ENCODE data around the gene TRPC4AP.

The TRPC4AP gene

DNA sequence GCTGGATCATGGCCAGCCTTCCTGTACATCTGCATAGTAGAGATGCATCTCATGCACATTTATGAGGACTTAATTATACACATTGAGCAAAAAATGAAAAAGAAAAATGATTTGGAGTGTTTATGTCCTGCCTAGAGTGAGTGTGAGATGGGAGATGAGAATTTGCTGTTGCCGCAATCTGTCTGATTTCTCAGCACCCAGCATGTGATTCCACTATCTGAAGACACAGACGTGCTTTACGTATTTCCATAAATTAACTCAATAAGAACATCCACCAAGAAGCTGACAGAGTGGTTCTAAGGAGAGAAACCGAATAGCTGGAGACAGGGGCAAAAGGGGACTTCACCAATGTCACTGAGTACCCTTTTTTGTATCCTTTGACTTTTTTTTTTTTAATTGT is 39.3 kb upstream of the TRPC4AP start:
- no peak for TF ChIP-seq POLR2AphosphoS5 (IDR thresholded peaks at IDR 0.05; ENCODE audit: low read depth, low read length)
- TF ChIP-seq, protein P1, sequence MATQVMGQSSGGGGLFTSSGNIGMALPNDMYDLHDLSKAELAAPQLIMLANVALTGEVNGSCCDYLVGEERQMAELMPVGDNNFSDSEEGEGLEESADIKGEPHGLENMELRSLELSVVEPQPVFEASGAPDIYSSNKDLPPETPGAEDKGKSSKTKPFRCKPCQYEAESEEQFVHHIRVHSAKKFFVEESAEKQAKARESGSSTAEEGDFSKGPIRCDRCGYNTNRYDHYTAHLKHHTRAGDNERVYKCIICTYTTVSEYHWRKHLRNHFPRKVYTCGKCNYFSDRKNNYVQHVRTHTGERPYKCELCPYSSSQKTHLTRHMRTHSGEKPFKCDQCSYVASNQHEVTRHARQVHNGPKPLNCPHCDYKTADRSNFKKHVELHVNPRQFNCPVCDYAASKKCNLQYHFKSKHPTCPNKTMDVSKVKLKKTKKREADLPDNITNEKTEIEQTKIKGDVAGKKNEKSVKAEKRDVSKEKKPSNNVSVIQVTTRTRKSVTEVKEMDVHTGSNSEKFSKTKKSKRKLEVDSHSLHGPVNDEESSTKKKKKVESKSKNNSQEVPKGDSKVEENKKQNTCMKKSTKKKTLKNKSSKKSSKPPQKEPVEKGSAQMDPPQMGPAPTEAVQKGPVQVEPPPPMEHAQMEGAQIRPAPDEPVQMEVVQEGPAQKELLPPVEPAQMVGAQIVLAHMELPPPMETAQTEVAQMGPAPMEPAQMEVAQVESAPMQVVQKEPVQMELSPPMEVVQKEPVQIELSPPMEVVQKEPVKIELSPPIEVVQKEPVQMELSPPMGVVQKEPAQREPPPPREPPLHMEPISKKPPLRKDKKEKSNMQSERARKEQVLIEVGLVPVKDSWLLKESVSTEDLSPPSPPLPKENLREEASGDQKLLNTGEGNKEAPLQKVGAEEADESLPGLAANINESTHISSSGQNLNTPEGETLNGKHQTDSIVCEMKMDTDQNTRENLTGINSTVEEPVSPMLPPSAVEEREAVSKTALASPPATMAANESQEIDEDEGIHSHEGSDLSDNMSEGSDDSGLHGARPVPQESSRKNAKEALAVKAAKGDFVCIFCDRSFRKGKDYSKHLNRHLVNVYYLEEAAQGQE (IDR thresholded peaks at IDR 0.05; ENCODE audit: insufficient read depth in 1 of 2, low read depth in 2 of 2, low read length in 2 of 2), result no peak
- TF ChIP-seq FOXP2 (optimal IDR thresholded peaks at IDR 0.05; ENCODE audit: borderline replicate concordance, extremely low read depth, extremely low read length, insufficient read depth), result no peak
- no peak for TF ChIP-seq TAF1 (IDR thresholded peaks at IDR 0.05; ENCODE audit: borderline replicate concordance, insufficient read depth, low read length)
- TF ChIP-seq SIN3A (IDR thresholded peaks at IDR 0.05; ENCODE audit: borderline replicate concordance, insufficient read depth, low read length), result no peak

DNA sequence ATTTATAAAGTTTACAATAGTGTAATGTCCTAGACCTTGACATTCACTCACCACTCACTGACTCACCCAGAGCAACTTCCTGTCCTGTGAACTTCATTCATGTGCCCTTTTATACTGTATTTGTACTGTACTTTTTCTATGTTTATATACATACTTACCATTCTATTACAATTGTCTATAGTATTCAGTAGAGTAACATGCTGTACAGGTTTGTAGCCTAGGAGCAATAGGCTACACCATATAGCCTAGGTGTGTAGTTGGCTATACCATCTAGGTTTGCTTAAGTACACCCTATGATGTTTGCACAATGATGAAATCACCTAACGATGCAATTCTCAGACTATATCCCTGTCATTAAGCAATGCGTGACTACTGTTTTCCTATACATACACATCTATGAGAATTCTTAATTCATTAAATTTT is 37.1 kb upstream of the TRPC4AP start:
- TF ChIP-seq TAF1 (IDR thresholded peaks at IDR 0.05; ENCODE audit: borderline replicate concordance, insufficient read depth, low read length) (no peak), POLR2AphosphoS5 (IDR thresholded peaks at IDR 0.05; ENCODE audit: low read depth, low read length) (no peak), SIN3A (IDR thresholded peaks at IDR 0.05; ENCODE audit: borderline replicate concordance, insufficient read depth, low read length) (no peak), FOXP2 (optimal IDR thresholded peaks at IDR 0.05; ENCODE audit: borderline replicate concordance, extremely low read depth, extremely low read length, insufficient read depth) (no peak)
- TF ChIP-seq, protein P1 (IDR thresholded peaks at IDR 0.05; ENCODE audit: insufficient read depth in 1 of 2, low read depth in 2 of 2, low read length in 2 of 2), result no peak

DNA sequence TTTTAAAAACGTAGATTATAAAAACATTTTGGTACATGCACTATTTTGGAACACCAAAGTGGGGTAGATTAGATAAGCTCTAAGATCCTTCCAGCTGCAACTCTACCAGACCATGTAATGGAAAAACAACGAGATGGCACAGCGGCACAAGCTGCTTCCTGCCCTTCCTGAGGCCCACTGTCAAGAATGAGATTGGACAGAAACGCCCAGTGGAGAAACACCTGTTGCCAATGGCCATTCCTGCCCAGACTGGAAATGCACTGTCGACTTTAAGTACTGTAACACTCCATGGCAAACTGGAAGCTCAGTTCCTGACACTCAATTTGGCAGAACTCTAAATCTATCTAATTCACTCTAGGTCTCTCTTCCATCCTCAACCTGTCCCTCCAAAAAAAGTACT is 33.1 kb upstream of the TRPC4AP start:
- TF ChIP-seq POLR2AphosphoS5 (IDR thresholded peaks at IDR 0.05; ENCODE audit: low read depth, low read length) (no peak), SIN3A (IDR thresholded peaks at IDR 0.05; ENCODE audit: borderline replicate concordance, insufficient read depth, low read length) (no peak), FOXP2 (optimal IDR thresholded peaks at IDR 0.05; ENCODE audit: borderline replicate concordance, extremely low read depth, extremely low read length, insufficient read depth) (no peak), TAF1 (IDR thresholded peaks at IDR 0.05; ENCODE audit: borderline replicate concordance, insufficient read depth, low read length) (no peak)
- TF ChIP-seq, protein P1 (IDR thresholded peaks at IDR 0.05; ENCODE audit: insufficient read depth in 1 of 2, low read depth in 2 of 2, low read length in 2 of 2), result no peak

DNA sequence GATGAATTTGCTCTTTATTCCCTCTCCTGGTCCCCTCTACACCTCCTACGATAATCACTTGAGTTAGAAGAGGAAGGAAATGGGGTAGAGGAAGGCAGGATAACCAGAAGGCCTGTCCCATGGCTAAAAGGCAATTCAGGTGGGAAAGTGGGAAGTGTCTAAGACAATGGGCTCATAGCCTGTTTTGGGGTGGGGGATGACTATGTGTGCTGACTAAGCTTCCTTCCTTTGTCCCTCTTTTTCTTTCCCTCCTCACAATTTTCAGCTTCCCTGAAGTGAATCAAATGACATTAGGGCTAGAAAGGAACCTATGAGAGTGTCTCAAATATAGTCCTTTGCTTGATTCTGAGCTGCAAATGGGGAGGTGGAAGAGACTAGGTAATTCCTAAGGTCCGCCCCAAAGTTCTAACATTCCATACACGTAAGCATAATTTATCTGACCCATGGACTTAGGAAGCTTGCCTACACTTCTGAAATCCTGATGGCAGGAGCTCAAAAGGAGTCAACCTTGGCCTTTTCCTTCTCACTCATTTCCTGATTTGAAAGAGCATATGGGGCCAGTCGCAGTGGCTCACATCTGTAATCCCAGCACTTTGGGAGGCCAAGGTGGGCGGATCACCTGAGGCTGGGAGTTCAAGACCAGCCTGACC is 30.3 kb upstream of the TRPC4AP start:
- no peak for TF ChIP-seq POLR2AphosphoS5 (IDR thresholded peaks at IDR 0.05; ENCODE audit: low read depth, low read length)

DNA sequence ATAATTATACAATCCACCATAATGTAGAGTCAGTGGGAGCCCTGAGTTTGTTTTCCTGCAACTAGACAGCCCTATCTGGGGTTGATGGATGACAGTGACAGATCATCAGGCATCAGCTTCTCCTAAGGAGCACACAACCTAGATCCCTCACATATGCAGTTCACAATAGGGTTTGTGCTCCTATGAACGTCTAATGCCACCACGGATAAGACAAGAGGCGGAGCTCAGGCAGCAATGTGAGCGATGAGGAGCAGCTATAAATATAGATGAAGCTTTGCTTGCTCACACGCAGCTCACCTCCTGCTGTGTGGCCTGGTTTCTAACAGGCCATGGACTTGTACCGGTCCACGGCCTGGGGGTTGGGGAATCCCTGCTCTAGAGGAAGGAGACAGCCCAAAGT is 28.6 kb upstream of the TRPC4AP start:
- TF ChIP-seq FOXP2 (optimal IDR thresholded peaks at IDR 0.05; ENCODE audit: borderline replicate concordance, extremely low read depth, extremely low read length, insufficient read depth), result no peak
- TF ChIP-seq, protein P1 (IDR thresholded peaks at IDR 0.05; ENCODE audit: insufficient read depth in 1 of 2, low read depth in 2 of 2, low read length in 2 of 2), result no peak
- TF ChIP-seq TAF1 (IDR thresholded peaks at IDR 0.05; ENCODE audit: borderline replicate concordance, insufficient read depth, low read length), result no peak
- TF ChIP-seq POLR2AphosphoS5 (IDR thresholded peaks at IDR 0.05; ENCODE audit: low read depth, low read length), result no peak
- no peak for TF ChIP-seq SIN3A (IDR thresholded peaks at IDR 0.05; ENCODE audit: borderline replicate concordance, insufficient read depth, low read length)

Measured in PFSK-1 (cell line).